Transverse colon (tissue), 4 donors: Measurements from ENCODE around the gene NT5DC2. TPM values are rescaled to one million over a fixed set of nuclear protein-coding genes. Genes with fewer than 3 reads are reported as not detected.

Experiments used
- DNase-seq: peaks from one replicate; pipeline ENCODE4 v3.0.0-alpha.2; 2019
- H3K27ac ChIP-seq, 4 donors: fragments of 200-600 bp; sonication (generic); 2 replicates each; pipeline ENCODE4 v1.5.1; 2016 to 2018; ENCODE audit warnings: inconsistent platforms in 4 of 4
- H3K27me3 ChIP-seq: fragments of 200-600 bp; sonication (generic); 2 replicates; pipeline ENCODE4 v1.5.1; 2017; ENCODE audit warnings: inconsistent platforms
- H3K36me3 ChIP-seq, 4 donors: fragments of 200-600 bp; sonication (generic); 2 replicates each; pipeline ENCODE4 v1.5.1; 2017 to 2019; ENCODE audit warnings: inconsistent platforms in 4 of 4
- H3K4me1 ChIP-seq, 4 donors: fragments of 200-600 bp; sonication (generic); 2 replicates each; pipeline ENCODE4 v1.5.1; 2017 to 2020; ENCODE audit warnings: inconsistent platforms in 4 of 4
- H3K4me3 ChIP-seq, 4 donors: fragments of 200-600 bp; sonication (generic); 1 replicate in 1 of 4; 2 replicates in 3 of 4; pipeline versions ENCODE4 v1.5.1 to v1.6.1; 2017 to 2019; ENCODE audit warnings: inconsistent platforms in 4 of 4
- H3K9me3 ChIP-seq, 2 donors: fragments of 200-600 bp; sonication (generic); 2 replicates each; pipeline ENCODE4 v1.5.1; 2017 to 2019; ENCODE audit warnings: inconsistent platforms in 2 of 2
- EP300 ChIP-seq: sonication (generic); formaldehyde crosslinking; IDR thresholded peaks from one replicate; pipeline ENCODE4 v1.6.1; 2017; ENCODE audit warnings: antibody characterized with exemption, low read depth
- POLR2A ChIP-seq: fragments of 450-650 bp; IDR thresholded peaks from one replicate; pipeline ENCODE4 v1.6.1; 2016; ENCODE audit warnings: antibody characterized with exemption, mild to moderate bottlenecking, moderate library complexity
- POLR2AphosphoS5 ChIP-seq, 3 donors: sonication (generic); formaldehyde crosslinking; IDR thresholded peaks; one replicate each; pipeline ENCODE4 v1.6.1; 2016; ENCODE audit warnings: antibody characterized with exemption in 3 of 3
- WGBS, 2 donors: methylation state at CpG; one replicate each; pipeline ENCODE4 v1.1.5; 2018; ENCODE audit warnings: low coverage in 1 of 2; 5-methylcytosine and 5-hydroxymethylcytosine counted together
- in situ Hi-C, 4 donors: fragments of 200-750 bp; cut with MboI; loops; one replicate each; pipeline versions ENCODE4 v1.15.0 to v1.15.1; 2017; ENCODE audit warnings: low sequenced_read_pairs in 3 of 4, low pct_ligation_motif_present in 1 of 4, low pct_unique_long_range_greater_than_20kb in 1 of 4
- intact Hi-C: fragments of 100-400 bp; cut with DNase I; formaldehyde crosslinking; loops from one replicate; pipeline ENCODE4 v1.15.1; 2023; ENCODE audit warnings: low total_unique reads
- total RNA-seq, 4 donors: library from RNA; depleted of rRNA; stranded (reverse); fragments of >200 nt; gene quantifications; one replicate each; pipeline ENCODE4 v1.1.0, GENCODE V29; 2016
- TF ChIP-seq, protein P1 (sequence below), 5 experiments: fragments of 200-600 bp in 3 of 5; fragments of 450-650 bp in 2 of 5; sonication (generic) in 3 of 5; IDR thresholded peaks; 1 replicate in 2 of 5; 2 replicates in 3 of 5; pipeline ENCODE4 v1.5.1; 2016 to 2017; ENCODE audit warnings: antibody characterized with exemption in 5 of 5, inconsistent platforms in 3 of 5, mild to moderate bottlenecking in 2 of 5, moderate library complexity in 1 of 5

NT5DC2 gene
- total RNA-seq, 4 donors from 2014 or later: 5.5 to 16.7 (median 14.9) TPM; not detected in 1

DNA sequence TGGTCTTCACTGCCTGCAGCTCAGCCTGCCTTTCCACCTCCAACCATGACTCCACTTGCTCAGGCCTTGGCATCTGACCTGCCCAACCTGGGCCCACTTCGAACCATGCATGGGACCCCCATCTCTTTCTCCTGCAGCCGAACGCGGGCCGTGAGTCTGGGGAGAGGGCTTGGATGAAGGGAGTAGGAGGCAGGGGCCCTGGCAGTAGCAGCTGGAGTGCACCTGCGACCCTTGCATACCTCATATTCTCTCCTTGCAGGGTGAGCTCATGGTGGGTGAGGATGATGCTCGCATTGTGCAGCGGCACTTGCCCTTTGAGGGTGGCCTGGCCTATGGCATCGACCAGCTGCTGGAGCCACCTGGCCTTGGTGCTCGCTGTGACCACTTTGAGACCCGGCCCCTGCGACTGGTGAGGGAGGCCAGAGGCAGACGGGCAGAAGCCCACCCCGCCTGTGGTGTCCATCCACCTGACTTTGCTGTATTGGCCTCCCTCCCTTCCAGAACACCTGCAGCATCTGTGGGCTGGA, 13.5 kb downstream of the NT5DC2 start:
- peaks cover 0 to 4% (median 0%) of the 10 kb centered on the region in 4 donors for H3K4me1 ChIP-seq
- in situ Hi-C loops: no loop called here

DNA sequence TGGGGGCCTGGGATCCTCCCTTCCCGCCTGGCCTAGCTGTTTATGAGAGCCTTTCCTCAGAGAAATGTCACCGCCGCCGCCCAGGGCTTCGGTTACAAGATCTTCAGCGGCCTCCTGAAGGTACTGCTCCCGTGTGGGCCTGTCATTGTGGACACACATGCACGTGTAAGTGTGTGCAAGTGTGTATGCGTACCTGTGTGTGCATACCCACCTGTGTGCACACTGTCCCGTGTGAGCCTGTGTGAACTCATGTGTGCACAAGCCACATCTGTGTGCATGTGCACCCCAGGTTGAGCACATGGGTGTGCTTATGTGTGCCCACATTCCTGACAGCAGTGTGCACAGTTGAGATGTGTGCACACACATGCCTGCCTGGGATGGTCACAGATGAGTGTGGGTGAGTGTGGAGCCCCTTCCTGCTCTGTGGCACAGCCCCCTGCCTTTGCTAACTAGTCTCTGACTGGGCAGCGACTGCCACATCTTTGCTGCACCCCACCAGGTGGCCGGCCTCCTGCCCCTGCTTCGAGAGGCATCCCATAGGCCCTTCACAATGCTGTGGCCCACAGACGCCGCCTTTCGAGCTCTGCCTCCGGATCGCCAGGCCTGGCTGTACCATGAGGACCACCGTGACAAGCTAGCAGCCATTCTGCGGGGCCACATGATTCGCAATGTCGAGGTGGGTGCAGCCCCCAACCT, 14.1 kb downstream of the NT5DC2 start:
- in situ Hi-C loops (no loop called here), intact Hi-C loops (no loop called here)
- Histone ChIP-seq H3K27me3 (no peaks in the 10 kb centered on the region), H3K4me1 (peaks cover 0 to 4% (median 0%) of the 10 kb centered on the region in 4 donors), H3K9me3 (no peaks in the 10 kb centered on the region), H3K27ac (no peak overlapping the region), H3K4me3 (no peak overlapping the region), H3K36me3 (no peaks in the 10 kb centered on the region)
- DNase-seq: no peak
- WGBS, 2 donors: 87% methylated on average over 22 of the region's 22 CpGs; no CpG with 5 or more reads in 1 of the 2 donors
- no peak for TF ChIP-seq POLR2AphosphoS5 (IDR thresholded peaks at IDR 0.05)
- TF ChIP-seq EP300: no peak
- TF ChIP-seq, protein P1, sequence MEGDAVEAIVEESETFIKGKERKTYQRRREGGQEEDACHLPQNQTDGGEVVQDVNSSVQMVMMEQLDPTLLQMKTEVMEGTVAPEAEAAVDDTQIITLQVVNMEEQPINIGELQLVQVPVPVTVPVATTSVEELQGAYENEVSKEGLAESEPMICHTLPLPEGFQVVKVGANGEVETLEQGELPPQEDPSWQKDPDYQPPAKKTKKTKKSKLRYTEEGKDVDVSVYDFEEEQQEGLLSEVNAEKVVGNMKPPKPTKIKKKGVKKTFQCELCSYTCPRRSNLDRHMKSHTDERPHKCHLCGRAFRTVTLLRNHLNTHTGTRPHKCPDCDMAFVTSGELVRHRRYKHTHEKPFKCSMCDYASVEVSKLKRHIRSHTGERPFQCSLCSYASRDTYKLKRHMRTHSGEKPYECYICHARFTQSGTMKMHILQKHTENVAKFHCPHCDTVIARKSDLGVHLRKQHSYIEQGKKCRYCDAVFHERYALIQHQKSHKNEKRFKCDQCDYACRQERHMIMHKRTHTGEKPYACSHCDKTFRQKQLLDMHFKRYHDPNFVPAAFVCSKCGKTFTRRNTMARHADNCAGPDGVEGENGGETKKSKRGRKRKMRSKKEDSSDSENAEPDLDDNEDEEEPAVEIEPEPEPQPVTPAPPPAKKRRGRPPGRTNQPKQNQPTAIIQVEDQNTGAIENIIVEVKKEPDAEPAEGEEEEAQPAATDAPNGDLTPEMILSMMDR (IDR thresholded peaks at IDR 0.05): no peak
- TF ChIP-seq POLR2A: no peak

More for the DNA sequence above, 13.5 kb downstream of the NT5DC2 start:
- Histone ChIP-seq H3K27me3 (no peaks in the 10 kb centered on the region), H3K36me3 (no peaks in the 10 kb centered on the region), H3K4me3 (no peak overlapping the region), H3K9me3 (no peaks in the 10 kb centered on the region), H3K27ac (no peak overlapping the region)
- no peak for DNase-seq
- WGBS, 2 donors: 80 to 94% methylated on average over 1 to 14 of the region's 14 CpGs
- intact Hi-C loops: no loop called here
- TF ChIP-seq POLR2A: no peak
- TF ChIP-seq, protein P1 (IDR thresholded peaks at IDR 0.05): no peak
- TF ChIP-seq POLR2AphosphoS5 (IDR thresholded peaks at IDR 0.05): no peak
- TF ChIP-seq EP300: no peak

DNA sequence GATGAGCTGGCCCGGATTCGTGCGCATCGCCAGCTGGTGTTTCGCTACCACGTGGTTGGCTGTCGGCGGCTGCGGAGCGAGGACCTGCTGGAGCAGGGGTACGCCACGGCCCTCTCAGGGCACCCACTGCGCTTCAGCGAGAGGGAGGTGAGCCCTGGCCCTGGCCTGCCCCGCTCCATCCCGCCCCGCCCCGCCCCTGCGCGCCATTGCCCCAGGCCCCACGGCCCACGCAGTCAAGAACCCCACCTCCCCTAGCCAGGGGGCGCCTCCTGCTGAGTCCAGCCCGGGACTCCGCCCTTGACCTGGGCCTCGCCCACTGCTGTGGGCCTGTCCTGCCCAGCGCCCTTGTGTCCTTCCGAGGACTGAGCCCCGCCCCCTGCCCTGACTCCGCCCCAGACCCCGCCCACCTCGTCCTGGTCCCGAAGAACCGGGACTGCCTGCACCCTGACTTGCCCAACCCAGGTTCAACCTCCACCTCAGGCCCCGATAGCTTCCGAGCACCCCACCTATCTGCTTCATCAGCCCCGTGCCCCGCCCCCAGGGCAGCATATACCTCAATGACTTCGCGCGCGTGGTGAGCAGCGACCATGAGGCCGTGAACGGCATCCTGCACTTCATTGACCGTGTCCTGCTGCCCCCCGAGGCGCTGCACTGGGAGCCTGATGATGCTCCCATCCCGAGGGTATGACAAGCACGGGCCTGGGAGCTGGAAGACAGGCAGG, 14.8 kb downstream of the NT5DC2 start:
- no peaks in the 10 kb centered on the region for H3K36me3 ChIP-seq
- no peaks in the 10 kb centered on the region for H3K9me3 ChIP-seq
- H3K27me3 ChIP-seq: no peaks in the 10 kb centered on the region
- peak overlapping the region in 2 of 4 donors; percentile 18 to 35 for H3K4me3 ChIP-seq
- 51% methylated on average over 25 of the region's 50 CpGs; no CpG with 5 or more reads in 1 of the 2 donors for WGBS, 2 donors
- TF ChIP-seq EP300: no peak
- TF ChIP-seq, protein P1 (IDR thresholded peaks at IDR 0.05): no peak
- no peak for TF ChIP-seq POLR2AphosphoS5 (IDR thresholded peaks at IDR 0.05)
- TF ChIP-seq POLR2A: no peak
- intact Hi-C loops (no loop called here), in situ Hi-C loops (no loop called here)
- peak; percentile 55 for DNase-seq
- no peak overlapping the region for H3K27ac ChIP-seq
- peaks cover 0 to 4% (median 0%) of the 10 kb centered on the region in 4 donors for H3K4me1 ChIP-seq
